ENCODE results near the gene SCLY.

GRCh38 chr2:238082827-238083226 lies 22.0 kb downstream of the SCLY start:
- TF ChIP-seq EZH2phosphoT487 (IDR thresholded peaks at IDR 0.05; ENCODE audit: borderline replicate concordance, low read depth) (no peak), ZBTB33 (IDR thresholded peaks at IDR 0.05; ENCODE audit: borderline replicate concordance, low read depth) (no peak), CTCF (IDR thresholded peaks at IDR 0.05) (no peak), TAF1 (IDR thresholded peaks at IDR 0.05; ENCODE audit: borderline replicate concordance, low read depth, low read length) (no peak), NFIC (IDR thresholded peaks at IDR 0.05; ENCODE audit: borderline replicate concordance) (no peak), JUND (IDR thresholded peaks at IDR 0.05) (no peak), TEAD4 (IDR thresholded peaks at IDR 0.05; ENCODE audit: borderline replicate concordance, insufficient read depth) (no peak), MXI1 (IDR thresholded peaks at IDR 0.05; ENCODE audit: low read depth, low read length) (no peak), SMC3 (IDR thresholded peaks at IDR 0.05; ENCODE audit: low read depth, low read length) (no peak), RFX5 (IDR thresholded peaks at IDR 0.05; ENCODE audit: low read length) (no peak)

Measured in SK-N-SH (cell line).